HT-29 (cell line): ENCODE measurements around the gene KCNAB2. TPM values are rescaled to one million over a fixed set of nuclear protein-coding genes. Genes with fewer than 3 reads are reported as not detected.
A peak's percentile ranks its signal among the peaks of the same experiment; 100 is the strongest.

Source experiments
- DNase-seq: peaks from one replicate; pipeline ENCODE4 v3.0.0-alpha.2; 2015; ENCODE audit warnings: low spot score
- total RNA-seq: library from RNA; depleted of rRNA; stranded (reverse); fragments of >200 nt; shearing (Covaris generic); gene quantifications from 2 replicates; pipeline ENCODE4 v1.2.3, GENCODE V29; 2014

Gene KCNAB2
- total RNA-seq, 1 experiment from 2014 or later, result 3.9 TPM

DNA sequence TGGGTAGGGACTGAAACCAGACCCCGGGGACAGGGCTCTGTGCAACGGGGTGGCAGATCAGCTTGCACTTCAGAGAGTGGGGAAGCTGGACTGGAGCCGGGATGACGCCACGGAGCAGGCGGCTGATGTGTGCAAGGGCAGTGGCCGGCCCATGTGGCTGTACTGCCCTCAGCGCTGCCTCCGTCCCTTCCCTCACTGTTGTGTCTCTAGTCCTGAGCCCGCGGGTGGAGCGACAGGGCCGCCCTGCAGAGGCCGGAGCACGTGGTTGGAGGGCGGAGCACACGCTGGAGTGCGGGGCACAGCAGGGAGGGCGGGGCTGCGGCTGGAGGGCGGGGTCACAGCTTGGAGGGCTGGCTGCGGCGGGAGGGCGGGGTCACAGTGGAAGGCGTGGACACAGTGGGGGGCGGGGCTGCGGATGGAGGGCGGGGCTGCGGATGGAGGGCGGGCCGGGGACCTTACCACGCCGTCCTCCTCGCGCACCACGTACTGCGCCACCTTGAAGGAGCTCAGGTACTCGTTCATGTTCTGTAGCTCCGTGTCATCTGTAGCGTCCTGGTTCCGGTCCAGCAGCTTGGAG lies 82.0 kb downstream of the KCNAB2 start:
- DNase-seq, result peak; percentile 89

- DNase-seq, result no peak
Observed at GRCh38 chr1:6128276-6129081, 82.8 kb downstream of the KCNAB2 start.

- no peak for DNase-seq
Observed at GRCh38 chr1:6129313-6129712, 83.6 kb downstream of the KCNAB2 start.

GRCh38 chr1:6130036-6130435 lies 84.3 kb downstream of the KCNAB2 start:
- DNase-seq, result no peak

GRCh38 chr1:6130596-6130995 lies 84.9 kb downstream of the KCNAB2 start:
- DNase-seq, result no peak

- DNase-seq, result no peak
Observed at GRCh38 chr1:6131561-6131960, 85.9 kb downstream of the KCNAB2 start.

DNA sequence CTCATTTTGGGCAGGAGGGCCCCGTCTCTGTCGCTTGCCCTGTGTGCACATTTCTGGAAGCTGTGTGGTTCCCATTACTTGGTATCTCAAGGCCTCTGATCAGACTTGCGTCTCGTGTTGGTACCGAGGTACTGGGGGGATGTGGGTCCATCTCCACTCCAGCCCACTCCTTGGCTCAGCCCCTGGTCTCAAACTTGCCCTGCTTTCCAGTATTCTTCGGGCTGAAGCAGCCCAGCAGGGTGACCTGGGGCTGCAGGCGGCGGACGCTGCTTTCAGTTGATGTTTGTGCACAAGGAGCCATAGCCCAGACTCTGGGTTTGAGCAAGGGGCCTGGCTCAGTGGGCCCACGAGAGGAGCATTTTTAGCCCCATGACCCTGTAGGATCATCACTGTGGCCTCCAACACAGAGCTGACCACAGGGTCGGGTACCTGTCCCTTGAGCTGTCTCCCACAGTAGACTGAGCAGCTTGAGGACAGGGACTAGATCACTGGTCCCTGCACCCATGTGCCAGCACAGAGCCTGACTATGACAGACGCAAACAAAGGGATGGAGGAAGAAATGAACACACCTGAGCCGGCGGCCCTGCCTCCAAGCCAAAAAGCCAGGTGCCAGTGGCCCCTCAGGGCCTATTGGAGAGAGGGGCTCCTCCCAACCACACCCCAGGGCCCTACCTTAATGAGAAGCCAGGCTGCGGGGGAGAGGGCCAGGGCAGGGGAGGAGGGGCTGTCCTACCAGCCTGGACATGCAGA lies 87.6 kb downstream of the KCNAB2 start:
- no peak for DNase-seq

GRCh38 chr1:6134206-6134605 lies 88.5 kb downstream of the KCNAB2 start:
- no peak for DNase-seq

GRCh38 chr1:6134741-6135510 lies 89.2 kb downstream of the KCNAB2 start:
- no peak for DNase-seq

GRCh38 chr1:6136516-6137220 lies 91.0 kb downstream of the KCNAB2 start:
- DNase-seq, result no peak

DNA sequence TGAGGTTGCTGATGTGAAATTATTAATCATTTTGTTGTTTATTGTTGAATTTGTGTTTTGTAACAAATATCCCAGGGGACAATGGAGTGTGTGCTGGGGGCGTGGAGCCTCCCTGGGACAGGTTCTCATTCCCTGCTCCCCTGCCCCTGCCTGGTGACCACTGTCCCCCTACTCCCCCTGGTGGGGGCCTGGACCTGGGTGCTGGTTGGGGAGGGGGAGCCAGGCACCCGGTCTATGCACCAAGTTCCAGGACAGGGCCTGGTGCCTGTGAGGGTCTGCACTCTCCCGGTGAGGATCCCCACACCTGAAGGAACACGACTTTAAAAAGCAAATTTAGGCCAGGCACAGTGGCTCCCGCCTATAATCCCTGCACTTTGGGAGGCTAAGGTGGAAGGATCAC lies 92.1 kb downstream of the KCNAB2 start:
- no peak for DNase-seq

- DNase-seq, result no peak
Observed at GRCh38 chr1:6140413-6140812, 94.7 kb downstream of the KCNAB2 start.

DNA sequence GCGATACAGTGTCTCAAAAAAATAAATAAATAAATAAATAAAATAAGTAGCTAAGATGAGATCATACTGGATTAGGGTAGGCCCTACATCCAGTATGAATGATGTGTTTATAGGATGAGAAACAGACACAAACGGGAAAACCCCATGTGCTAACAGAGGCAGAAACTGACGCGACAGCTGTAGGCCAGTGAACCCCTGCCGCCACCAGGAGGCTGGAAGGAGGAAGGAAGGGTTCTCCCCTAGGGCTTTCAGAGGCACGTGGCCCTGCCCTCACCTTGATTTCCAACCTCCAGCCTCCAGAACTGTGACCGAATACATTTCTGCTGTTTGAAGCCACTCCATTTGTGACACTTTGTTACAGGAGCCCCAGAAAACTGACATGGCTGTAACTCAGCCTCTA lies 95.9 kb downstream of the KCNAB2 start:
- peak; percentile 66 for DNase-seq

- no peak for DNase-seq
Observed at GRCh38 chr1:6142036-6142621, 96.4 kb downstream of the KCNAB2 start.

- DNase-seq, result no peak
Observed at GRCh38 chr1:6142734-6143133, 97.0 kb downstream of the KCNAB2 start.

- DNase-seq, result no peak
Observed at GRCh38 chr1:6143395-6143794, 97.7 kb downstream of the KCNAB2 start.

DNA sequence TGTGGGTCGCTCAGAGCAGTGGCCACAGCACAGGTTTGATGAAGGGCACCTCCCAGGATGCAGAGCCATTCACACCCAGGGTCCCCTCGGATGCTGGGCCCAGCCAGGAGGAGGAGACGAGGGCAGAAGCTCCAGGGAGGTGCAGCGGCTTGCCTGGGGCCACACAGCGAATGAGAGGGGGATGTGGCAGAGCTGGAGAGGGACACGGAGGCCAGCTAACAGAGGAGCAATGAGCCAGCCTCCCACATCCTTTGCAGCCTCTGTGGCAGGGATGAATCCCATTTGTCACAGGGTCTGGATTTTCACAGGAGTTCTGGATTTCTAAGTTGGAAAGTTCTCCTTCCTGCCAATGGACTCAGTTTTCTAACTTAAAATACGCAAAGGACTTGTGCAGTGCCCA lies 98.5 kb downstream of the KCNAB2 start:
- no peak for DNase-seq

- no peak for DNase-seq
Observed at GRCh38 chr1:6144647-6145395, 99.1 kb downstream of the KCNAB2 start.

DNA sequence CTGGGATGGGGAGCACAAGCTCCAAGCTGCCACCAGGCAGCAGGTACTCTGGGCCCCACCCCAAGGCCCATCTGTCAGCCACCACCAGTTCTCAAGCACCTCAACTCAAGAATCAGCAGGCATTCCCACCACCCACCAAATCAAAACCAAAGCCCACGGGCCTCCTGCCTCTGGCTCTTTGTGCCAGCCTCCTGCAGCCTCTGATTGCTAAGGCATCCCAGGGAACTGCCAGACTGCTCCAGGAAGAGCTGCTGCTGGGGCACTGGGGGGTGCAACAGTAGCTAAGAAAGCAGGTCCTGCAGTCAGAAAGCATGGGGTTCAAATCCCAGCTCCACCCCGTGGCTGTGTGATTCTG lies 99.7 kb downstream of the KCNAB2 start:
- DNase-seq, result no peak

DNA sequence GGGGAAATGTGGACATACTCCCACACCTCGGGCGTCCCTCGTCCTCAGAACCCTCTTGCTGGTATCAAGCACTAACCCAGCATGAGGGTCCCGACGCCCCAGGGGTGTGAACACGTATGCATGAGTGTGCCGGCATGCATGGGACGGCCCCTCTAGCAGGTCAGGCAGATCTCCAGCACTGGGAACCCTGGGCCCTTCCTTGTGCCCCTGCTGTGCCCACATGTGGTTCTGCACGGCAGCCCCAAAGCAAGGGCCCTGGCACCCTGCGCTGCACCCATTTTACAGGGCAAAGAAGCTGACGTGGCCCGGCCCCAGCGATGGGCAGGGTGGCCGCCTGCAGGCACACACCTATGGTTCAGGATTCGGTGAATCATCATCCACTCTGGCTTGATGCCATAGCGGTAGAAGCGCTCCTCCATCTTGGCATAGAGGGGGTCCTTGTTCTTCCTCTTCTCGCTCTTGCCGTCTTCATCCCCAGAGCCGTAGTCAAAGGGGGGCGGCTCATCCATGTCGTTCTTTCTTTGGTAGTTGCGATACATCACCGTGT lies 100.2 kb downstream of the KCNAB2 start:
- no peak for DNase-seq
